ENCODE data around the gene TXNDC2. TPM values are rescaled to one million over a fixed set of nuclear protein-coding genes. Genes with fewer than 3 reads are reported as not detected.

The TXNDC2 gene
- total and polyA plus RNA-seq, 9 of the 15 experiments (the other 6 are each of a cell fraction or from before 2014, with no cell fraction given) = 1.2 to 4.9 (median 2.3) TPM

DNA sequence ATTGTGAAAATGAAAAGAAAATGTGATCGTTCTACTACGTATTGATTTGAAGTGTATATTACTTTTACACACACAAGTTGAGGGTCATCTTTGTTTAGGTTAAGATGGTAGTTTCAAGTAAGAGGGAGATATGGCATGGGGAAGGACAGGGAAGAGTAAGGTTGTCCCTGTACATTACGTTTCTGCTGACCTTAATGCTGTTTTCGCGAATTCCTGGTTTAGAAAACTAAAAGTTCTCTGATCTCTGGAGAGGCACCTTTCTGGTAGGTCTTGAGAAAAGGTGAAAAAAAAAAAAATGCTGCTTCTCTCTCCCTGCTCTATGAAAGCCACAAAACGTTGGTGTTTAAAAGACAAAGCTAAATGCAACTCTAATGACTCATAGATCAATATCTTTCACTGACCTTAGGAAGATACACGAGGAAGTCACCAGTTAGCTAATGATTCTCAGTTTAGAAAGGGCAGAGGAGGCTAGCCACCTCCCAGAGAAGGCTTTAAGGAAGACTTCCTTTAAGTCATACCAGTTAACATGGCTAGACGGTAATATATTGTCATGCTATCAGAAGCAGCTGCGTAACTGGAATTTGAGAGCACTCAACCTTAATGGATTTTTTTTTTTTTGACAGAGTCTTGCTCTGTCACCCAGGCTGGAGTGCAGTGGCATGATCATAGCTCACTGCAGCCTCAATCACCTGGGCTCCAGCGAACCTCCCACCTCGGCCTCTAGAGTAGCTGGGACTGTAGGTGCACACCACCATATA is 13.2 kb downstream of the TXNDC2 start (continued):
- TF ChIP-seq, protein P1, sequence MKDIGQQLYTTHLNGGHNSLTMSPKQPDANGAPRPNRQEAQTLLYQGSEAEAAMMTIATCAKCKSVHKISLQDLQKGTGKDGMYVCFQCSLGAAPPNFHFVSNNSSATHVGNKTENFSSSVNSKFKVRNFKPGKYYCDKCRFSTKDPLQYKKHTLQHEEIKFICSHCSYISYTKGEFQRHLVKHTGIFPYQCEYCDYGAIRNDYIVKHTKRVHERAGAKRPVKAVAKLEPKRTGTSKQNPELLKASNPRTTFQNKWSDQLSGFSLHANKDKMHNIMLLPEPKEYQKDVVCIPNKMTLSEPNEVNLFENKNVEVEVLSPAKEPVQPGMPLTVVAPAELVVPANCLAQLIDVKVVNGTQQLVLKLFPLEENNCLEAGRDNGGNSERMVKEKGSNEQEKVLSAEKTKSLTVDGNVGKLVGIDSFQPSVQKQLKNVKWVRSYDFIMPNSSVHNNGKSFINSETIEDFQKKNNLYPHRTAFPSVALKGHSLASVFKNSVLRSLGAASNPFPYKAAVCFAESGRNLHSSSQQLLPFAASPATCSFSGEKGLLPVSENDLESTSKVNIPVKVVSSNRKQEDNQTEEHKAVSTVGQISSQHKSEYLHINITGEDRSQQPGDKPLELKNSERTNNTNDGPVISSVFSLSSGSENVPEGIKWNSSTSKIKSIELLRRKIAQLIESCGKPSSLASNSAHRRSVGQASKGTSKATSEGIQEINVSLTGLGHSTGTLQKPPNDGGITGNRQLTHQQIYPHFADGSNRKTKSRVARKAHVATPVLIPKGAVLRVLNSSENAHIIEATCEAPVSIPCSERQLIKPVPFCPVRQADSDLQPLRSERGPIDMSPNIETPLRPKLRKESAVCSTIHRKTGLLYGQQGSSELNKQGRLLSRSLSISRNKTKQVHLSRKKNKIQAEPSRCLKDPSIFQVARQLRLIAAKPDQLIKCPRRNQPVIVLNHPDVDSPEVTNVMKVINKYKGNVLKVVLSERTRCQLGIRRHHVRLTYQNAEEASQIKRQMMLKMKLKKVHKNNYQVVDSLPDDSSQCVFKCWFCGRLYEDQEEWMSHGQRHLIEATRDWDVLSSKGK (CRISPR knock-in tag; IDR thresholded peaks at IDR 0.05) = no peak
- TF ChIP-seq ELK1 (CRISPR knock-in tag; IDR thresholded peaks at IDR 0.05) (no peak), SMAD1 (IDR thresholded peaks at IDR 0.05; ENCODE audit: low read depth, low read length, partially characterized antibody) (no peak), TAF9B (IDR thresholded peaks at IDR 0.05; ENCODE audit: partially characterized antibody) (peak; percentile 73), YBX1 (IDR thresholded peaks at IDR 0.05) (no peak), FOS (IDR thresholded peaks at IDR 0.05; ENCODE audit: extremely low read depth, insufficient read length) (peak; percentile 69), ZNF707 (CRISPR knock-in tag; conservative IDR thresholded peaks at IDR 0.05) (no peak), RBM22 (IDR thresholded peaks at IDR 0.05; ENCODE audit: low read depth, low read length, poor library complexity, severe bottlenecking) (no peak), MGA (IDR thresholded peaks at IDR 0.05) (0 out of 2 replicates have a peak, but pooled peaks have one; percentile 21), POLR2AphosphoS2 (IDR thresholded peaks at IDR 0.05; ENCODE audit: low read length) (no peak)

Measured in K562 (cell line).